ENCODE results near the gene KCNJ5. TPM values are rescaled to one million over a fixed set of nuclear protein-coding genes. Genes with fewer than 3 reads are reported as not detected.
"Not testable (repeated sequence)": the region's sequence is repeated elsewhere in the genome, so short reads cannot be mapped to it uniquely, and the experiment has no call there.

The KCNJ5 gene
- total and polyA plus RNA-seq, 2 of the 4 experiments (the other 2 are of a cell fraction): 0.07 to 0.18 TPM

DNA sequence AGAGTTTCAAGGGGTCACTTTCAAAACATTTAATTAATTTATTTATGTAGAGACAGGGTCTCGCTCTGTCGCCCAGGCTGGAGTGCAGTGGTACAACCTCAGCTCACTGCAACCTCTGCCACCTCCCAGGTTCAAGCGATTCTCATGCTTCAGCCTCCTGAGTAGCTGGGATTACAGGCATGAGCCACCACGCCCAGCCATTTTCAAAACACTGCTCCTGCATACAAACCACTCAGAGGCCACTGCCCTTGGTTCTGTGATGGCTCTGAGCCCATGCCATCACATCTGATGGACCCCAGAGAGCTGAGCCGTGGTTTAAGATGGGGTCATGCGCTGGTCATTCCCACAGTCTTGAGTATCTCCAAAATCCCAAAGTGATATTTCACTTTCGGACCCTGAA is 28.5 kb downstream of the KCNJ5 start:
- POLR2A ChIA-PET (ENCODE audit: unreplicated experiment); H2BK120ac ChIP-seq (ENCODE audit: low read depth, low read length); intact Hi-C loops (cut with micrococcal nuclease); in situ Hi-C loops (cut with MboI; ENCODE audit: low sequenced_read_pairs); H2AK9ac ChIP-seq (replicated peaks; ENCODE audit: low read depth, low read length, poor library complexity); H3K14ac ChIP-seq (replicated peaks; ENCODE audit: low read depth, low read length); H2BK5ac ChIP-seq (ENCODE audit: low read depth, low read length, poor library complexity, severe bottlenecking); H4K8ac ChIP-seq (ENCODE audit: low read depth in 2 of 2, low read length in 2 of 2); H2BK20ac ChIP-seq (ENCODE audit: low read depth, low read length); H3K18ac ChIP-seq (ENCODE audit: low read depth, low read length); BruUV-seq (replicated peaks); H2BK15ac ChIP-seq (ENCODE audit: low read depth, low read length); H3K27ac ChIP-seq (ENCODE audit: insufficient read depth, low read length); H3K4ac ChIP-seq (ENCODE audit: low read depth, low read length); H2AFZ ChIP-seq (replicated peaks; ENCODE audit: low read length, poor library complexity); H3K36me3 ChIP-seq (ENCODE audit: control insufficient read depth, insufficient read depth, low read length); H2AK5ac ChIP-seq (ENCODE audit: low read depth, low read length); ATAC-seq (ENCODE audit: low read depth); H3K9me1 ChIP-seq (ENCODE audit: insufficient read depth, low read length); H3K4me2 ChIP-seq (ENCODE audit: low read depth, low read length); H3K9me3 ChIP-seq (ENCODE audit: control insufficient read depth, insufficient read depth, low read length); H4K20me1 ChIP-seq (ENCODE audit: insufficient read depth, low read length); DNase-seq; dilution Hi-C loops (cut with HindIII; ENCODE audit: low sequenced_read_pairs, unreplicated experiment); H3K56ac ChIP-seq (ENCODE audit: extremely low read depth, insufficient read depth, low read length); H4K5ac ChIP-seq (ENCODE audit: low read depth, low read length); H3K23ac ChIP-seq (ENCODE audit: low read depth, low read length); H4K91ac ChIP-seq (ENCODE audit: insufficient read depth, low read depth, low read length); H3K9ac ChIP-seq (ENCODE audit: low read depth, low read length); CTCF ChIA-PET; H3K4me1 ChIP-seq (ENCODE audit: control insufficient read depth, insufficient read depth, low read length); H3K4me3 ChIP-seq (ENCODE audit: insufficient read depth, low read depth, low read length); H3K79me1 ChIP-seq (ENCODE audit: low read depth in 1 of 2, low read length in 2 of 2): not testable (repeated sequence)
- peaks cover 40% of the 10 kb centered on the region for H3K27me3 ChIP-seq (ENCODE audit: control insufficient read depth, insufficient read depth, low read length)
- 100% methylated on average over 1 of the region's 7 CpGs; no CpG with 5 or more reads in 1 of the 2 experiments for WGBS, 2 experiments (ENCODE audit: extremely low coverage in 2 of 2, insufficient read length in 1 of 2)
